Liver (tissue), 9 donors: ENCODE measurements around the gene LSM4. TPM values are rescaled to one million over a fixed set of nuclear protein-coding genes. Genes with fewer than 3 reads are reported as not detected.

Experiments used
- DNase-seq: peaks from one replicate; pipeline ENCODE4 v3.0.0-alpha.2; 2017; ENCODE audit warnings: low spot score
- H3K27ac ChIP-seq, 2 donors: one replicate each; pipeline ENCODE4 v1.7.0; 2013; ENCODE audit warnings: inconsistent platforms in 2 of 2, low read length in 2 of 2, control low read depth in 1 of 2, low read depth in 1 of 2, mild to moderate bottlenecking in 1 of 2
- H3K27me3 ChIP-seq, 4 donors: one replicate each; pipeline versions ENCODE4 v1.6.1 to v1.7.0; 2013; ENCODE audit warnings: low read length in 3 of 4, inconsistent platforms in 1 of 4, mild to moderate bottlenecking in 1 of 4, moderate library complexity in 1 of 4; ENCODE audit not compliant: control insufficient read depth in 4 of 4, insufficient read depth in 4 of 4
- H3K36me3 ChIP-seq, 4 donors: one replicate each; pipeline versions ENCODE4 v1.6.1 to v1.7.0; 2013; ENCODE audit warnings: low read length in 3 of 4, mild to moderate bottlenecking in 3 of 4, low read depth in 1 of 4, moderate library complexity in 1 of 4; ENCODE audit not compliant: control insufficient read depth in 4 of 4, insufficient read depth in 3 of 4
- H3K4me1 ChIP-seq, 4 donors: one replicate each; pipeline versions ENCODE4 v1.6.1 to v1.7.0; 2013; ENCODE audit warnings: low read length in 3 of 4, mild to moderate bottlenecking in 3 of 4, moderate library complexity in 1 of 4; ENCODE audit not compliant: control insufficient read depth in 4 of 4, insufficient read depth in 4 of 4
- H3K4me3 ChIP-seq, 3 donors: one replicate each; pipeline versions ENCODE4 v1.6.1 to v1.7.0; 2013; ENCODE audit warnings: low read length in 3 of 3, control low read depth in 1 of 3, low read depth in 1 of 3, mild to moderate bottlenecking in 1 of 3
- H3K9ac ChIP-seq, 2 donors: one replicate each; pipeline ENCODE4 v1.7.0; 2013; ENCODE audit warnings: low read length in 2 of 2, mild to moderate bottlenecking in 2 of 2, moderate library complexity in 2 of 2, control low read depth in 1 of 2, low read depth in 1 of 2
- H3K9me3 ChIP-seq, 4 donors: one replicate each; pipeline versions ENCODE4 v1.6.1 to v1.7.0; 2013; ENCODE audit warnings: low read length in 3 of 4; ENCODE audit not compliant: control insufficient read depth in 4 of 4
- EGR1 ChIP-seq, 2 donors: IDR thresholded peaks; 2 replicates each; pipeline ENCODE4 v1.6.1; 2016 to 2018; ENCODE audit warnings: antibody characterized with exemption in 2 of 2, low read depth in 2 of 2
- FOXA1 ChIP-seq: IDR thresholded peaks from 2 replicates; pipeline ENCODE4 v1.6.1; 2016; ENCODE audit warnings: antibody characterized with exemption
- FOXA2 ChIP-seq: IDR thresholded peaks from 2 replicates; pipeline ENCODE4 v1.6.1; 2016; ENCODE audit warnings: antibody characterized with exemption
- GABPA ChIP-seq, 2 donors: IDR thresholded peaks in 1 of 2; conservative IDR thresholded peaks in 1 of 2; 2 replicates each; pipeline ENCODE4 v1.6.1; 2016; ENCODE audit warnings: antibody characterized with exemption in 2 of 2, mild to moderate bottlenecking in 1 of 2, moderate library complexity in 1 of 2
- HNF4A ChIP-seq, 2 donors: conservative IDR thresholded peaks; 2 replicates each; pipeline ENCODE4 v1.6.1; 2016; ENCODE audit warnings: antibody characterized with exemption in 2 of 2, mild to moderate bottlenecking in 2 of 2
- HNF4G ChIP-seq: IDR thresholded peaks from 2 replicates; pipeline ENCODE4 v1.6.1; 2016; ENCODE audit warnings: antibody characterized with exemption
- JUND ChIP-seq, 2 donors: IDR thresholded peaks; 2 replicates each; pipeline ENCODE4 v1.6.1; 2016; ENCODE audit warnings: antibody characterized with exemption in 2 of 2
- MAX ChIP-seq: IDR thresholded peaks from 2 replicates; pipeline ENCODE4 v1.6.1; 2016; ENCODE audit warnings: antibody characterized with exemption
- NR2F2 ChIP-seq: IDR thresholded peaks from 2 replicates; pipeline ENCODE4 v1.6.1; 2016; ENCODE audit warnings: antibody characterized with exemption
- RXRA ChIP-seq, 2 donors: IDR thresholded peaks; 2 replicates each; pipeline ENCODE4 v1.6.1; 2017 to 2018; ENCODE audit warnings: antibody characterized with exemption in 2 of 2, mild to moderate bottlenecking in 1 of 2
- TAF1 ChIP-seq: conservative IDR thresholded peaks from 2 replicates; pipeline ENCODE4 v1.6.1; 2016; ENCODE audit warnings: antibody characterized with exemption, mild to moderate bottlenecking
- WGBS: extraction: QIAGEN DNeasy Blood & Tissue Kit; methylation state at CpG from one replicate; pipeline ENCODE4 v1.1.7; 2013; 5-methylcytosine and 5-hydroxymethylcytosine counted together
- polyA plus RNA-seq, 2 donors: library from polyadenylated mRNA; stranded (reverse) in 1 of 2; unstranded in 1 of 2; fragments of 200-250 nt in 1 of 2; fragments of >200 nt in 1 of 2; fragmentation: Nextera tagmentation in 1 of 2; extraction: Ambion mirVana in 1 of 2; gene quantifications; one replicate each; pipeline versions ENCODE4 v1.2.1 to v1.2.3, GENCODE V29; 2013 to 2015
- total RNA-seq, 2 donors: library from RNA; depleted of rRNA; stranded (reverse); fragments of >200 nt; gene quantifications; one replicate each; pipeline ENCODE4 v1.2.3, GENCODE V29; 2014
- TF ChIP-seq, protein P1 (sequence below): fragments of 150-350 bp; IDR thresholded peaks from 2 replicates; pipeline ENCODE4 v1.5.1; 2017; ENCODE audit warnings: improper control_type of control experiment, low read depth, low read length; ENCODE audit not compliant: missing input control
- TF ChIP-seq, protein P2 (sequence below): IDR thresholded peaks from 2 replicates; pipeline ENCODE4 v1.6.1; 2016; ENCODE audit warnings: antibody characterized with exemption
- TF ChIP-seq, protein P3 (sequence below): IDR thresholded peaks from 2 replicates; pipeline ENCODE4 v1.6.1; 2016; ENCODE audit warnings: antibody characterized with exemption
- TF ChIP-seq, protein P4 (sequence below): IDR thresholded peaks from 2 replicates; pipeline ENCODE4 v1.6.1; 2016; ENCODE audit warnings: antibody characterized with exemption, mild to moderate bottlenecking
- donor health status: healthy.
- donor health status: healthy.
- donor health status: healthy.
- donor health status: healthy.
- donor health status: healthy.

LSM4 gene
- total and polyA plus RNA-seq, 4 donors = 42.4 to 100 (median 75.1) TPM

DNA sequence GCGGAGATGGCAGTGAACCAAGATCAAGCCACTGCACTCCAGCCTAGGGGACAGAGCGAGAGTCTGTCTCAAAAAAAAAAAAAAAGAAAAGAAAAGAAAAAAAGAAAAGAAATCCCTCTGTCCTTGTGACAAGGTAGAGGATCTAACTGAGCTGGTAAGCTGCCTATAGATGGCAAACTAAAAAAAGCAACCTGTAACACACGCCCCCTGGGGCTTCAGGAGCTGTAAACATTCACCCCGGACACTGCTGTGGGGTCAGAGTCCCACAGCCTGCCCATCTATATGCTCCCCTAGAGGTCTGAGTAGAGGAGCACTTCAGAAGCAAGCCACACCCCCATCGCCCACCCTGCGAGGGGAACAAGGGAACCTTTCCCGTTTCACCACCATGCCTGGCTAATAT, 13.2 kb upstream of the LSM4 start (continued):
- TF ChIP-seq, protein P1, sequence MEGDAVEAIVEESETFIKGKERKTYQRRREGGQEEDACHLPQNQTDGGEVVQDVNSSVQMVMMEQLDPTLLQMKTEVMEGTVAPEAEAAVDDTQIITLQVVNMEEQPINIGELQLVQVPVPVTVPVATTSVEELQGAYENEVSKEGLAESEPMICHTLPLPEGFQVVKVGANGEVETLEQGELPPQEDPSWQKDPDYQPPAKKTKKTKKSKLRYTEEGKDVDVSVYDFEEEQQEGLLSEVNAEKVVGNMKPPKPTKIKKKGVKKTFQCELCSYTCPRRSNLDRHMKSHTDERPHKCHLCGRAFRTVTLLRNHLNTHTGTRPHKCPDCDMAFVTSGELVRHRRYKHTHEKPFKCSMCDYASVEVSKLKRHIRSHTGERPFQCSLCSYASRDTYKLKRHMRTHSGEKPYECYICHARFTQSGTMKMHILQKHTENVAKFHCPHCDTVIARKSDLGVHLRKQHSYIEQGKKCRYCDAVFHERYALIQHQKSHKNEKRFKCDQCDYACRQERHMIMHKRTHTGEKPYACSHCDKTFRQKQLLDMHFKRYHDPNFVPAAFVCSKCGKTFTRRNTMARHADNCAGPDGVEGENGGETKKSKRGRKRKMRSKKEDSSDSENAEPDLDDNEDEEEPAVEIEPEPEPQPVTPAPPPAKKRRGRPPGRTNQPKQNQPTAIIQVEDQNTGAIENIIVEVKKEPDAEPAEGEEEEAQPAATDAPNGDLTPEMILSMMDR = no peak

- no peak overlapping the region for H3K9ac ChIP-seq
- WGBS = 83% methylated on average over 6 of the region's 6 CpGs
- no peaks in the 10 kb centered on the region for H3K27me3 ChIP-seq
- TF ChIP-seq TAF1 (no peak), EGR1 (IDR thresholded peaks at IDR 0.05; ENCODE audit: low read depth in 2 of 2) (no peak), MAX (no peak), RXRA (IDR thresholded peaks at IDR 0.05) (no peak), NR2F2 (no peak), FOXA2 (no peak), JUND (IDR thresholded peaks at IDR 0.05) (no peak), FOXA1 (no peak), HNF4G (no peak), HNF4A (conservative IDR thresholded peaks at IDR 0.05) (no peak), GABPA (IDR thresholded peaks at IDR 0.05 in 1 of 2, conservative IDR thresholded peaks at IDR 0.05 in 1 of 2) (no peak)
- TF ChIP-seq, protein P2, sequence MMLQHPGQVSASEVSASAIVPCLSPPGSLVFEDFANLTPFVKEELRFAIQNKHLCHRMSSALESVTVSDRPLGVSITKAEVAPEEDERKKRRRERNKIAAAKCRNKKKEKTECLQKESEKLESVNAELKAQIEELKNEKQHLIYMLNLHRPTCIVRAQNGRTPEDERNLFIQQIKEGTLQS = no peak
- TF ChIP-seq, protein P3, sequence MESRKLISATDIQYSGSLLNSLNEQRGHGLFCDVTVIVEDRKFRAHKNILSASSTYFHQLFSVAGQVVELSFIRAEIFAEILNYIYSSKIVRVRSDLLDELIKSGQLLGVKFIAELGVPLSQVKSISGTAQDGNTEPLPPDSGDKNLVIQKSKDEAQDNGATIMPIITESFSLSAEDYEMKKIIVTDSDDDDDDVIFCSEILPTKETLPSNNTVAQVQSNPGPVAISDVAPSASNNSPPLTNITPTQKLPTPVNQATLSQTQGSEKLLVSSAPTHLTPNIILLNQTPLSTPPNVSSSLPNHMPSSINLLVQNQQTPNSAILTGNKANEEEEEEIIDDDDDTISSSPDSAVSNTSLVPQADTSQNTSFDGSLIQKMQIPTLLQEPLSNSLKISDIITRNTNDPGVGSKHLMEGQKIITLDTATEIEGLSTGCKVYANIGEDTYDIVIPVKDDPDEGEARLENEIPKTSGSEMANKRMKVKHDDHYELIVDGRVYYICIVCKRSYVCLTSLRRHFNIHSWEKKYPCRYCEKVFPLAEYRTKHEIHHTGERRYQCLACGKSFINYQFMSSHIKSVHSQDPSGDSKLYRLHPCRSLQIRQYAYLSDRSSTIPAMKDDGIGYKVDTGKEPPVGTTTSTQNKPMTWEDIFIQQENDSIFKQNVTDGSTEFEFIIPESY = no peak
- TF ChIP-seq, protein P1 = no peak
- TF ChIP-seq, protein P4, sequence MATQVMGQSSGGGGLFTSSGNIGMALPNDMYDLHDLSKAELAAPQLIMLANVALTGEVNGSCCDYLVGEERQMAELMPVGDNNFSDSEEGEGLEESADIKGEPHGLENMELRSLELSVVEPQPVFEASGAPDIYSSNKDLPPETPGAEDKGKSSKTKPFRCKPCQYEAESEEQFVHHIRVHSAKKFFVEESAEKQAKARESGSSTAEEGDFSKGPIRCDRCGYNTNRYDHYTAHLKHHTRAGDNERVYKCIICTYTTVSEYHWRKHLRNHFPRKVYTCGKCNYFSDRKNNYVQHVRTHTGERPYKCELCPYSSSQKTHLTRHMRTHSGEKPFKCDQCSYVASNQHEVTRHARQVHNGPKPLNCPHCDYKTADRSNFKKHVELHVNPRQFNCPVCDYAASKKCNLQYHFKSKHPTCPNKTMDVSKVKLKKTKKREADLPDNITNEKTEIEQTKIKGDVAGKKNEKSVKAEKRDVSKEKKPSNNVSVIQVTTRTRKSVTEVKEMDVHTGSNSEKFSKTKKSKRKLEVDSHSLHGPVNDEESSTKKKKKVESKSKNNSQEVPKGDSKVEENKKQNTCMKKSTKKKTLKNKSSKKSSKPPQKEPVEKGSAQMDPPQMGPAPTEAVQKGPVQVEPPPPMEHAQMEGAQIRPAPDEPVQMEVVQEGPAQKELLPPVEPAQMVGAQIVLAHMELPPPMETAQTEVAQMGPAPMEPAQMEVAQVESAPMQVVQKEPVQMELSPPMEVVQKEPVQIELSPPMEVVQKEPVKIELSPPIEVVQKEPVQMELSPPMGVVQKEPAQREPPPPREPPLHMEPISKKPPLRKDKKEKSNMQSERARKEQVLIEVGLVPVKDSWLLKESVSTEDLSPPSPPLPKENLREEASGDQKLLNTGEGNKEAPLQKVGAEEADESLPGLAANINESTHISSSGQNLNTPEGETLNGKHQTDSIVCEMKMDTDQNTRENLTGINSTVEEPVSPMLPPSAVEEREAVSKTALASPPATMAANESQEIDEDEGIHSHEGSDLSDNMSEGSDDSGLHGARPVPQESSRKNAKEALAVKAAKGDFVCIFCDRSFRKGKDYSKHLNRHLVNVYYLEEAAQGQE = no peak
- H3K9me3 ChIP-seq = no peaks in the 10 kb centered on the region
- H3K4me3 ChIP-seq = no peak overlapping the region
- no peak overlapping the region for H3K27ac ChIP-seq
- no peaks in the 10 kb centered on the region for H3K36me3 ChIP-seq
- DNase-seq = no peak
- H3K4me1 ChIP-seq = peaks cover 2 to 19% (median 13%) of the 10 kb centered on the region in 4 donors
Measured at GRCh38 chr19:18333680-18334079, 10.8 kb upstream of the LSM4 start.
